ENCODE measurements around the gene FRAS1. TPM values are rescaled to one million over a fixed set of nuclear protein-coding genes. Genes with fewer than 3 reads are reported as not detected.

The FRAS1 gene
- total RNA-seq, 1 experiment from 2014 or later = 82.0 TPM

GRCh38 chr4:78168029-78168428, 110.9 kb downstream of the FRAS1 start (continued):
- no peak for TF ChIP-seq ARID4B (CRISPR knock-in tag; IDR thresholded peaks at IDR 0.05; ENCODE audit: borderline replicate concordance)

- ATAC-seq (no peak), DNase-seq (ENCODE audit: low spot score) (no peak)
- no peak overlapping the region for H3K4me3 Mint-ChIP-seq
- ChIA-PET POLR2A (no interaction called here), CTCF (interaction anchor here (0.7 to 3.5 kb wide), 2 partner anchors 110 to 176 kb away, joined by 3 to 60 read pairs; no protein-coding TSS in a partner anchor)
- H3K9me3 Mint-ChIP-seq = no peaks in the 10 kb centered on the region
- H3K27me3 Mint-ChIP-seq (ENCODE audit: low read depth) = no peaks in the 10 kb centered on the region
- H3K27ac Mint-ChIP-seq = no peak overlapping the region
- peaks cover 72% of the 10 kb centered on the region for H3K4me1 Mint-ChIP-seq
- no peaks in the 10 kb centered on the region for H3K36me3 Mint-ChIP-seq
- no peak for TF ChIP-seq ETV6 (CRISPR knock-in tag; IDR thresholded peaks at IDR 0.05)
- no peak for TF ChIP-seq SMAD4 (CRISPR knock-in tag; IDR thresholded peaks at IDR 0.05)
- no peak for TF ChIP-seq HMGXB4 (CRISPR knock-in tag; IDR thresholded peaks at IDR 0.05)
- no peak for TF ChIP-seq RORB (CRISPR knock-in tag; IDR thresholded peaks at IDR 0.05)
- TF ChIP-seq FOXK1 (CRISPR knock-in tag; IDR thresholded peaks at IDR 0.05) = no peak
- TF ChIP-seq ZSCAN18 (CRISPR knock-in tag; IDR thresholded peaks at IDR 0.05) = no peak
- TF ChIP-seq OVOL2 (CRISPR knock-in tag; IDR thresholded peaks at IDR 0.05; ENCODE audit: borderline replicate concordance) = no peak
- TF ChIP-seq STAT6 (CRISPR knock-in tag; conservative IDR thresholded peaks at IDR 0.05; ENCODE audit: low read depth) = no peak
- TF ChIP-seq MXD4 (CRISPR knock-in tag; IDR thresholded peaks at IDR 0.05; ENCODE audit: borderline replicate concordance) = no peak
- TF ChIP-seq IRF1 (CRISPR knock-in tag; IDR thresholded peaks at IDR 0.05) = no peak
- no peak for TF ChIP-seq ZNF281 (CRISPR knock-in tag; IDR thresholded peaks at IDR 0.05)
- TF ChIP-seq ATF6 (CRISPR knock-in tag; IDR thresholded peaks at IDR 0.05) = no peak
- TF ChIP-seq USF1 (CRISPR knock-in tag; IDR thresholded peaks at IDR 0.05) = no peak
- TF ChIP-seq AR (CRISPR knock-in tag; IDR thresholded peaks at IDR 0.05) = no peak
Observed at GRCh38 chr4:78169728-78170127, 112.6 kb downstream of the FRAS1 start.

Measured in WTC11 (cell line).